PFSK-1 (cell line): ENCODE results near the gene PPM1D.

Source experiments
- POLR2AphosphoS5 ChIP-seq: IDR thresholded peaks from 2 replicates; pipeline ENCODE4 v1.6.1; 2012; ENCODE audit warnings: low read depth, mild to moderate bottlenecking, control low read depth, low read length, moderate library complexity
- SIN3A ChIP-seq: IDR thresholded peaks from 2 replicates; pipeline ENCODE4 v1.6.1; 2012; ENCODE audit warnings: mild to moderate bottlenecking, low read length, moderate library complexity, borderline replicate concordance; ENCODE audit not compliant: insufficient read depth
- TAF1 ChIP-seq: IDR thresholded peaks from 2 replicates; pipeline ENCODE4 v1.6.1; 2012; ENCODE audit warnings: low read length, control low read depth, borderline replicate concordance; ENCODE audit not compliant: insufficient read depth

DNA sequence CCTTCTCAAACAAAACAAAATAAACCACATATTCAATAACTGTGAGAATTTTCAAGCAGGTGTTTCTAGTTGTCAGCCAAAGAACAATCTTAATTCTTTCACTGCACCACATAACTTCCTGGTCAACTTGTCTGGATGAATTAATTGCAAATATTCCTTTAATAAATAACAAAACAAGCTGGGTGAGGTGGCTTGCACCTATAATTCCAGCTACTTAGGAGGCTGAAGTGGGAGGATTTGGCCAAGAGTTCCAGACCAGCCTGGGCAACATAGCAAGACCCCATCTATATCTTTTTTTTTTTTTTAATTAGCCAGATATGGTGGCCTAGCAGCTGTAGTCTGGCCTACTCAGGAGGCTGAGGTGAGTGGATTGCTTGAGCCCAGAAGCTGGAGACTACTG is 17.0 kb upstream of the PPM1D start:
- no peak for TF ChIP-seq POLR2AphosphoS5
- TF ChIP-seq TAF1 = no peak
- TF ChIP-seq SIN3A = no peak
